CD8-positive, alpha-beta memory T cell (primary cell): ENCODE data around the gene TRIP11. TPM values are rescaled to one million over a fixed set of nuclear protein-coding genes. Genes with fewer than 3 reads are reported as not detected.

Source experiments
- CTCF ChIA-PET: fragments of 350-600 bp; sonication (Branson Sonifier 250); formaldehyde crosslinking; loops from one replicate; lab custom pipeline; 2021; ENCODE audit warnings: antibody characterized with exemption; lab: Charles Lee
- POLR2A ChIA-PET: fragments of 350-600 bp; sonication (Branson Sonifier 250); formaldehyde crosslinking; loops from one replicate; lab custom pipeline; 2021; ENCODE audit warnings: antibody characterized with exemption; lab: Charles Lee
- DNase-seq, 5 donors: peaks; one replicate each; pipeline versions ENCODE4 v3.0.0 to v3.0.0-alpha.2; 2020 to 2022; ENCODE audit warnings: mixed read lengths in 1 of 5
- H3K27ac ChIP-seq: one replicate; pipeline ENCODE4 v1.7.0; 2013; ENCODE audit warnings: low read depth, mild to moderate bottlenecking, low read length, moderate library complexity
- H3K27me3 ChIP-seq: 2 replicates; pipeline ENCODE4 v1.7.0; 2013; ENCODE audit warnings: low read length, mild to moderate bottlenecking; ENCODE audit not compliant: insufficient read depth, poor library complexity, severe bottlenecking
- H3K36me3 ChIP-seq: 2 replicates; pipeline ENCODE4 v1.7.0; 2013; ENCODE audit warnings: mild to moderate bottlenecking, low read length, moderate library complexity; ENCODE audit not compliant: insufficient read depth
- H3K4me1 ChIP-seq: 2 replicates; pipeline ENCODE4 v1.7.0; 2013; ENCODE audit warnings: mild to moderate bottlenecking, low read length, moderate library complexity; ENCODE audit not compliant: insufficient read depth
- H3K4me3 ChIP-seq: 2 replicates; pipeline ENCODE4 v1.7.0; 2013; ENCODE audit warnings: mild to moderate bottlenecking, low read length
- H3K9me3 ChIP-seq: 2 replicates; pipeline ENCODE4 v1.7.0; 2013; ENCODE audit warnings: mild to moderate bottlenecking, low read length
- H3K27ac Mint-ChIP-seq, 8 donors: one replicate each; pipeline ENCODE4 v1.8.0; 2020 to 2021; ENCODE audit warnings: mixed read lengths in 8 of 8, mild to moderate bottlenecking in 6 of 8, inconsistent platforms in 3 of 8, moderate library complexity in 3 of 8
- H3K27me3 Mint-ChIP-seq, 2 donors: one replicate each; pipeline ENCODE4 v1.8.0; 2020 to 2021; ENCODE audit warnings: mixed read lengths in 2 of 2, mild to moderate bottlenecking in 1 of 2, moderate library complexity in 1 of 2
- H3K36me3 Mint-ChIP-seq, 3 donors: one replicate each; pipeline ENCODE4 v1.8.0; 2020 to 2021; ENCODE audit warnings: mixed read lengths in 3 of 3, inconsistent platforms in 1 of 3, mild to moderate bottlenecking in 1 of 3
- H3K4me1 Mint-ChIP-seq, 3 donors: one replicate each; pipeline ENCODE4 v1.8.0; 2020 to 2021; ENCODE audit warnings: mixed read lengths in 3 of 3, inconsistent platforms in 1 of 3, mild to moderate bottlenecking in 1 of 3
- H3K4me3 Mint-ChIP-seq, 7 donors: one replicate each; pipeline ENCODE4 v1.8.0; 2020 to 2021; ENCODE audit warnings: mixed read lengths in 7 of 7, mild to moderate bottlenecking in 6 of 7, moderate library complexity in 4 of 7, inconsistent platforms in 2 of 7
- H3K9me3 Mint-ChIP-seq, 5 donors: one replicate each; pipeline ENCODE4 v1.8.0; 2020 to 2022; ENCODE audit warnings: mixed read lengths in 5 of 5, mild to moderate bottlenecking in 3 of 5, moderate library complexity in 2 of 5, inconsistent platforms in 1 of 5
- polyA plus RNA-seq: library from polyadenylated mRNA; unstranded; fragments of 300-500 nt; fragmentation: Illumina TruSeq; gene quantifications from one replicate; pipeline ENCODE4 v1.2.3, GENCODE V29; 2021
- total RNA-seq, 2 experiments: library from RNA; stranded (reverse); gene quantifications; one replicate each; pipeline ENCODE4 v1.2.3, GENCODE V29; 2021

TRIP11 gene
- total and polyA plus RNA-seq, 3 experiments from 2014 or later, result 45.7 to 75.2 (median 50.8) TPM

DNA sequence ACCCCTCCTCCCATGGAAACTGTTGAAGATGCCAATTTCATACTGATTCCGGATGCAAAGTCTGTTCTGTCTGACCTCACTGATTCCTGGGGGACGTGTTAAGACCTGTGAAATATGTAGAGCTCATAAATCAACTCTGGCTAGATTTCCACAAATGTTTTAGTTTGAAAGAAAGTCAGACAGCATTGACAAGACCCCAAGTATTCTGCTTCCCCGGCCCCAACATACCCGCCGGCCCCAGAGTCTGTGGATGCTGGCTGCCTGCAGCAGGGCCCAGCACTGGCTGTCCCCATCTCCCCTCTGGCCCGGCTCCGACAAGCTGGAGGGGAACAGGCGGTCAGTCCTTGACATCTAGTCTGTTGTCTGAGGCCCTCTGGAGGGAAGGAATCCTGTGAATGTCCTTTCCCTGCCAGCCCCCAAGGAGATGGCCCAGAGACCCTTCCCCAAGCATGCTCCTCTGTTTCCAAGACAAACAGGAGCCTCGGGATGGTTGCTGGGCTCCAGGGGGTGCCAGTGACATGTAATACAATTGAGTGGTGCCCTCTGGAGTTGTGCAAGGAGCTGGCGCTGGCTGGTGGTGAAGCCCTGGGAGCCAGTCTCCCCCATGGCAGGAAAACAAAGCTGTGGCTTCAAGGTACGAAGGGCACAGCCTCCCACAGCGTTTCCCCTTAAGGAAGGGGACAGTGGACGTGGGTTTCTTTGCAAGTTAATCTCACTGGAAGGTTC lies 114.7 kb downstream of the TRIP11 start:
- no peaks in the 10 kb centered on the region for H3K36me3 Mint-ChIP-seq
- H3K4me1 ChIP-seq, result no peaks in the 10 kb centered on the region
- POLR2A ChIA-PET, result no interaction called here
- H3K27me3 ChIP-seq, result no peaks in the 10 kb centered on the region
- no peaks in the 10 kb centered on the region for H3K9me3 Mint-ChIP-seq
- no peaks in the 10 kb centered on the region for H3K36me3 ChIP-seq
- H3K4me1 Mint-ChIP-seq, result no peaks in the 10 kb centered on the region
- H3K27ac Mint-ChIP-seq, result no peak overlapping the region
- H3K27ac ChIP-seq, result no peak overlapping the region
- H3K27me3 Mint-ChIP-seq, result no peaks in the 10 kb centered on the region
- DNase-seq, result no peak
- CTCF ChIA-PET, result no interaction called here
- no peaks in the 10 kb centered on the region for H3K9me3 ChIP-seq
- H3K4me3 ChIP-seq, result no peak overlapping the region
- no peak overlapping the region for H3K4me3 Mint-ChIP-seq

DNA sequence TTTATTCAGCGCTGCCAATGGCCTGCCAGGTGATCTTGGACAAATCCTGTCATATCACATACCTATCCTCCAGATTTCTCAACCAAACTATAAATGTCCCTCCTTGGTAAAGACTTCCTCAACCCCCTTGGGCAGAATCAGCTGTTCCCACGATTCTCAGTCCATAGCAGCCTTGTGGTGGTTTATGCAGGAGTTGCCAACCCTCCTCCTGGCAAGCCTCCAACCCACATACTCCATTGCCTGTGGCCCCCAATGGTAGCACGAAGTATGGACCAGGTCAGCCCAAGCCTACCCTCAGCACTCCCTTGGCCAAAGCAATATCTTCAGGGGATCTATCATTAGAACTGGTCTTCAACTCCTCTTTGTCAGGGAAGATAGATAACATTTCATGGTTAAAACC lies 119.3 kb downstream of the TRIP11 start:
- POLR2A ChIA-PET, result no interaction called here
- Histone ChIP-seq H3K4me3 (no peak overlapping the region), H3K36me3 (no peaks in the 10 kb centered on the region), H3K9me3 (no peaks in the 10 kb centered on the region), H3K4me1 (no peaks in the 10 kb centered on the region), H3K27ac (no peak overlapping the region), H3K27me3 (no peaks in the 10 kb centered on the region)
- peak overlapping the region in 1 of 8 donors; percentile 25 for H3K27ac Mint-ChIP-seq
- no peaks in the 10 kb centered on the region for H3K9me3 Mint-ChIP-seq
- DNase-seq, result no peak
- no peaks in the 10 kb centered on the region for H3K36me3 Mint-ChIP-seq
- H3K4me3 Mint-ChIP-seq, result no peak overlapping the region
- H3K4me1 Mint-ChIP-seq, result no peaks in the 10 kb centered on the region
- no peaks in the 10 kb centered on the region for H3K27me3 Mint-ChIP-seq
- CTCF ChIA-PET, result no interaction called here

DNA sequence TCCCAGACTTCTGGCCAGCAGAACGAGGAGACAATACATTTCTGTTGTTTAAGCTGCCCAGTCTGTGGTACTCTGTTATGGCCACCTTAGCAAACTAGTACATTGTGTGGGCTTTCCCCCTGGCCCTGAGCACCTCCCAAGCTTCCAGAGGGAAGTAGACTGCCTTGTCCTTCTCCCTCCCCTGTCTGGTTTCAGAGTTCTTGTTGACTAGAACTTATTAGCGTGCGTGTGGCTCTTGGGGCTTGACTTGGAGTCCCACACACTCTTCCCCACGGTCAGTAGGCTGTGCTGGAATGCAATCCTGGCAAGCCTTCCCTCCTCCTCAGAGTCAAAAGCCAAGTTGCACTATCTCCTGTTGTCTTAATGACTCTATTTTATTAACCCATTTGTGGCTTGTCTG lies 120.0 kb downstream of the TRIP11 start:
- no peaks in the 10 kb centered on the region for H3K9me3 Mint-ChIP-seq
- no peaks in the 10 kb centered on the region for H3K4me1 Mint-ChIP-seq
- CTCF ChIA-PET, result no interaction called here
- no peak overlapping the region for H3K4me3 Mint-ChIP-seq
- H3K27me3 Mint-ChIP-seq, result no peaks in the 10 kb centered on the region
- no peaks in the 10 kb centered on the region for H3K9me3 ChIP-seq
- peak overlapping the region in 1 of 8 donors; percentile 4 for H3K27ac Mint-ChIP-seq
- no peak overlapping the region for H3K27ac ChIP-seq
- POLR2A ChIA-PET, result no interaction called here
- H3K36me3 ChIP-seq, result no peaks in the 10 kb centered on the region
- H3K36me3 Mint-ChIP-seq, result no peaks in the 10 kb centered on the region
- H3K27me3 ChIP-seq, result no peaks in the 10 kb centered on the region
- no peak overlapping the region for H3K4me3 ChIP-seq
- no peak for DNase-seq
- no peaks in the 10 kb centered on the region for H3K4me1 ChIP-seq

DNA sequence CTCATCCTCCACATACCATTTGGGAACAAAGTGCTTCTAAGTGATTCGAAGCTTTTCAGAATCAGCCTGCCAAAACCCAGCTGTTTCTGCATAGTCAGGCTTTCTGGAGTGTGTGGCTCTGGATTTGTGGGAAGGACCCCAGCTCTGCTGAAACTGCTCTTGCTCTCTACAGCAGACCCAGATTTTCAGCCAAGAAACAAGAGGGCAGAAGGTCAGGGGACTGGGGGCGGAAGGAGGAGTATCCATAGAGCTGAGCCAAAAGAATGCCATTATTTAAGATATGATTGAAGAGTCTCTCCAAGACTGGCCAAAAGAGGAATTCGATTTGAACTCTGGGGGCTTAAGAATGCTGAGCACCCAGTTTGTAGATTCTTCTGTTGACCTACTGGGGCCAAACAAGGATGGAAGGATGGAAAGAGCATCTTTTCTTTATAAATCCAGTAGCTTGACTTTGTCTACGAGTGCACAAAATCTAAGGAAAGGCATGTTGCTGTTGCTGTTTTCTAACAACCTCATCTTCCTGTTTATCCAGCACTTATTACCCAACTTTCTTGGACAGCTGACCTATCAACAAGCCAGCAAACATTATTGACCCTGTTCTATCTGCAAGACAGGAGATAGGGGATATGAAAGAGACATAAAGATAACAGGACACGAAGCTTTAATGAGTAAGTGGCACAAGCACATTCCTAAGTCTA lies 121.5 kb downstream of the TRIP11 start:
- Histone ChIP-seq H3K36me3 (no peaks in the 10 kb centered on the region), H3K27me3 (no peaks in the 10 kb centered on the region), H3K4me3 (no peak overlapping the region), H3K4me1 (no peaks in the 10 kb centered on the region), H3K27ac (no peak overlapping the region), H3K9me3 (no peaks in the 10 kb centered on the region)
- POLR2A ChIA-PET, result interaction anchor here (0.5 kb wide), 1 partner anchor 414 kb away, joined by 3 read pairs; no protein-coding TSS in a partner anchor
- no peak for DNase-seq
- Mint-ChIP-seq H3K9me3 (no peaks in the 10 kb centered on the region), H3K4me3 (no peak overlapping the region), H3K27me3 (peaks cover 0 to 2% of the 10 kb centered on the region in 2 donors), H3K36me3 (no peaks in the 10 kb centered on the region), H3K4me1 (no peaks in the 10 kb centered on the region), H3K27ac (no peak overlapping the region)
- CTCF ChIA-PET, result interaction anchor here (1.4 kb wide), 1 partner anchor 16 kb away, joined by 3 read pairs; no protein-coding TSS in a partner anchor

Other genes starting within 250 kb of the TRIP11 start
- 10 to 100 TPM; 43.1 to 45.2 TPM for gene TC2N, start 172.5 kb downstream of the TRIP11 start, total RNA-seq
- 228 TPM for gene TC2N, start 172.5 kb downstream of the TRIP11 start, polyA plus RNA-seq
- under 1 TPM; 0.82 to 0.96 TPM for gene FBLN5, start 92.4 kb downstream of the TRIP11 start, total RNA-seq
- gene FBLN5, start 92.4 kb downstream of the TRIP11 start, polyA plus RNA-seq, result 12.1 TPM
- gene ATXN3, start 66.5 kb upstream of the TRIP11 start, total RNA-seq, result 10 to 100 TPM; 25.1 to 32.5 TPM
- gene ATXN3, start 66.5 kb upstream of the TRIP11 start, polyA plus RNA-seq, result 20.5 TPM
- gene NDUFB1, start 81.6 kb upstream of the TRIP11 start, total RNA-seq, result 100 to 1,000 TPM; 103 to 112 TPM
- gene NDUFB1, start 81.6 kb upstream of the TRIP11 start, polyA plus RNA-seq, result 317 TPM
- gene CPSF2, start 81.9 kb upstream of the TRIP11 start, total RNA-seq, result 100 to 1,000 TPM; 134 to 144 TPM
- gene CPSF2, start 81.9 kb upstream of the TRIP11 start, polyA plus RNA-seq, result 29.5 TPM